OCI-LY7 (cell line): ENCODE data around the gene SGSM2. TPM values are rescaled to one million over a fixed set of nuclear protein-coding genes. Genes with fewer than 3 reads are reported as not detected.

Experiments
- BruUV-seq: library from RNA; stranded (reverse); fragments of 400-500 nt; replicated peaks from 2 replicates; lab custom pipeline; 2021; lab: Mats Ljungman, UMichigan
- CTCF ChIA-PET: fragments of 300-600 bp; sonication (Branson Sonifier 250); formaldehyde crosslinking; loops from one replicate; lab custom pipeline; 2022; ENCODE audit warnings: antibody characterized with exemption; ENCODE audit not compliant: unreplicated experiment; lab: Charles Lee
- POLR2A ChIA-PET: fragments of 300-600 bp; sonication (Branson Sonifier 250); formaldehyde crosslinking; loops from one replicate; lab custom pipeline; 2022; ENCODE audit warnings: antibody characterized with exemption; lab: Charles Lee
- DNase-seq: peaks from one replicate; pipeline ENCODE4 v3.0.0-alpha.2; 2015; ENCODE audit warnings: low spot score
- H2AFZ ChIP-seq: fragments of 200-600 bp; sonication (generic), shearing (Covaris generic); 2 replicates; pipeline ENCODE4 v1.6.1; 2014; ENCODE audit warnings: mild to moderate bottlenecking, antibody characterized with exemption, low read length, moderate library complexity
- H3K27ac ChIP-seq: fragments of 200-600 bp; sonication (generic); 2 replicates; pipeline ENCODE4 v1.5.1; 2014; ENCODE audit warnings: mixed run types, low read depth, mild to moderate bottlenecking, moderate library complexity, low read length, inconsistent platforms; ENCODE audit not compliant: poor library complexity, severe bottlenecking
- H3K36me3 ChIP-seq: fragments of 200-600 bp; sonication (generic); 2 replicates; pipeline ENCODE4 v1.6.1; 2014; ENCODE audit warnings: mild to moderate bottlenecking, antibody characterized with exemption, low read length, moderate library complexity, mixed read lengths; ENCODE audit not compliant: insufficient read depth
- H3K4me1 ChIP-seq: fragments of 200-600 bp; sonication (generic); 2 replicates; pipeline ENCODE4 v1.5.1; 2014; ENCODE audit warnings: mild to moderate bottlenecking, low read length; ENCODE audit not compliant: insufficient read depth, poor library complexity, severe bottlenecking
- H3K4me2 ChIP-seq: fragments of 200-600 bp; sonication (generic); 2 replicates; pipeline ENCODE4 v1.6.1; 2014; ENCODE audit warnings: mild to moderate bottlenecking, low read length
- H3K4me3 ChIP-seq: fragments of 200-600 bp; sonication (generic); 2 replicates; pipeline ENCODE4 v1.5.1; 2014; ENCODE audit warnings: mild to moderate bottlenecking, low read depth, low read length; ENCODE audit not compliant: poor library complexity, severe bottlenecking
- H3K79me2 ChIP-seq: fragments of 200-600 bp; sonication (generic); 2 replicates; pipeline ENCODE4 v1.6.1; 2016; ENCODE audit warnings: low read depth, mild to moderate bottlenecking, low read length, moderate library complexity, mixed read lengths; ENCODE audit not compliant: insufficient read depth
- H3K9me2 ChIP-seq: fragments of 200-600 bp; sonication (generic); 2 replicates; pipeline ENCODE4 v1.6.1; 2016; ENCODE audit warnings: mild to moderate bottlenecking, low read length, mixed read lengths; ENCODE audit not compliant: insufficient read depth
- H3K9me3 ChIP-seq: fragments of 200-600 bp; sonication (generic); 2 replicates; pipeline ENCODE4 v1.6.1; 2014; ENCODE audit warnings: mild to moderate bottlenecking, mixed run types, low read length, mixed read lengths
- H4K20me1 ChIP-seq: fragments of 200-600 bp; sonication (generic); 2 replicates; pipeline ENCODE4 v1.6.1; 2014; ENCODE audit warnings: mild to moderate bottlenecking, antibody characterized with exemption, low read length, moderate library complexity, mixed read lengths; ENCODE audit not compliant: insufficient read depth
- EZH2phosphoT487 ChIP-seq: fragments of 200-600 bp; sonication (generic); IDR thresholded peaks from 2 replicates; pipeline ENCODE4 v1.6.1; 2018; ENCODE audit warnings: low read depth, borderline replicate concordance, mild to moderate bottlenecking, mixed run types, antibody characterized with exemption, low read length, moderate library complexity, mixed read lengths
- intact Hi-C: fragments of 100-400 bp; cut with micrococcal nuclease; formaldehyde crosslinking; loops from one replicate; pipeline ENCODE4 v1.10.0; 2022; ENCODE audit not compliant: unreplicated experiment
- total RNA-seq, 2 experiments: library from RNA; depleted of rRNA in 1 of 2; stranded (reverse); fragments of >200 nt in 1 of 2; shearing (Covaris generic) in 1 of 2; gene quantifications; 2 replicates each; pipeline ENCODE4 v1.2.3, GENCODE V29; 2014 to 2022
- TF ChIP-seq, protein P1 (sequence below): fragments of 200-600 bp; sonication (generic); conservative IDR thresholded peaks from 2 replicates; pipeline ENCODE4 v1.5.1; 2014; ENCODE audit warnings: mild to moderate bottlenecking, antibody characterized with exemption, low read length, moderate library complexity, mixed read lengths

SGSM2 gene
- total RNA-seq, 2 experiments from 2014 or later = 44.0 to 50.6 TPM

DNA sequence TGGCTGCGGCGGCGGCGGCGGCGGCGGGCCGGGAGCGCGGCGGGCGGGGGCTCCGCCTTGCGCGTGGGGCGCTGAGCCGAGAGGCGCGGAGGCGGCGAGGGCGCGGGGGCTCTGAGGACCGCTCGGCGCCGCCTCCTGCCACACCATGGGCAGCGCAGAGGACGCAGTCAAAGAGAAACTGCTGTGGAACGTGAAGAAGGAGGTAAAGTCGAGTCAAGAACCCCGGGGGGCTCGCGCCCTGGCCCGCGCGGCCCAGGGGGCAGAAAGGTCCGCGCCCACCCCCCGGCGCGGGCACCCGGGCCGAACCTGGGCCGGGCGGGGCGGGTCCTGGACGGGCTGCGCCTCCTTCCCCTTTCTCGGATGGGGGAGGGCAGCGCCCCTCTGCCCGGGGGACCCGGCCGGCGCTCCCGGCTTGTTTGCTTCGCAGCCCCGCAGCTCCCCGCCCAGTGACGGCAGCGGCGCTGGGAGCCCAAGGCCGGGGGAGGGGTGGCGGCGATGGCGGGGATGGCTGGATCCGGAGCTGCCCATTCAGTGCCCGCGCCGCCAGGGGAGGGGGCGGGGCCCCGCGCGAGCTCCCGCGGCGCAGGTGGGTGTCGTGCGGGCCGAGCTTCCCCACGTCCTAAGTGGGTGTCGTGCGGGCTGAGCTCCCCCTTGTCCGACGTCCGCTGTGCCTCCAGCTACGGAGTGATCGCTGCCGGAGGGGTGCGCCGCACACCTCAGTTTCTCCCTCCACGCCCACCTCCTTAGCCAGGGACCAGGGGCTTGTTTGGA lies 428 bp downstream of the SGSM2 start:
- Histone ChIP-seq H2AFZ (peak overlapping the region; percentile 78; the same call in 1 of the 2 replicates), H3K9me2 (no peaks in the 10 kb centered on the region), H3K4me3 (peak overlapping the region; percentile 95), H3K4me2 (peak overlapping the region; percentile 97), H3K79me2 (peaks cover 35% of the 10 kb centered on the region), H3K27ac (no peak overlapping the region), H3K36me3 (peaks cover 33% of the 10 kb centered on the region), H3K9me3 (no peaks in the 10 kb centered on the region), H4K20me1 (peaks cover 10% of the 10 kb centered on the region; the same call in 1 of the 2 replicates), H3K4me1 (peaks cover 32% of the 10 kb centered on the region)
- intact Hi-C loops = loop anchor here (2.0 to 5.0 kb wide), 2 partner anchors 63 to 285 kb away; partner anchors contain the start of gene MNT
- POLR2A ChIA-PET = interaction anchor here (1.1 to 2.6 kb wide), 2 partner anchors 10 kb away, joined by 3 to 7 read pairs; no protein-coding TSS in a partner anchor
- DNase-seq = peak; percentile 28
- TF ChIP-seq, protein P1, sequence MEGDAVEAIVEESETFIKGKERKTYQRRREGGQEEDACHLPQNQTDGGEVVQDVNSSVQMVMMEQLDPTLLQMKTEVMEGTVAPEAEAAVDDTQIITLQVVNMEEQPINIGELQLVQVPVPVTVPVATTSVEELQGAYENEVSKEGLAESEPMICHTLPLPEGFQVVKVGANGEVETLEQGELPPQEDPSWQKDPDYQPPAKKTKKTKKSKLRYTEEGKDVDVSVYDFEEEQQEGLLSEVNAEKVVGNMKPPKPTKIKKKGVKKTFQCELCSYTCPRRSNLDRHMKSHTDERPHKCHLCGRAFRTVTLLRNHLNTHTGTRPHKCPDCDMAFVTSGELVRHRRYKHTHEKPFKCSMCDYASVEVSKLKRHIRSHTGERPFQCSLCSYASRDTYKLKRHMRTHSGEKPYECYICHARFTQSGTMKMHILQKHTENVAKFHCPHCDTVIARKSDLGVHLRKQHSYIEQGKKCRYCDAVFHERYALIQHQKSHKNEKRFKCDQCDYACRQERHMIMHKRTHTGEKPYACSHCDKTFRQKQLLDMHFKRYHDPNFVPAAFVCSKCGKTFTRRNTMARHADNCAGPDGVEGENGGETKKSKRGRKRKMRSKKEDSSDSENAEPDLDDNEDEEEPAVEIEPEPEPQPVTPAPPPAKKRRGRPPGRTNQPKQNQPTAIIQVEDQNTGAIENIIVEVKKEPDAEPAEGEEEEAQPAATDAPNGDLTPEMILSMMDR = 0 out of 2 replicates have a peak, but pooled peaks have one; percentile 7
- no peak for TF ChIP-seq EZH2phosphoT487
- BruUV-seq = no TSS peak
- CTCF ChIA-PET = no interaction called here

- H3K27ac ChIP-seq = no peak overlapping the region
- peak overlapping the region; percentile 78; the same call in 1 of the 2 replicates for H2AFZ ChIP-seq
- POLR2A ChIA-PET = interaction anchor here (1.1 kb wide), 1 partner anchor 10 kb away, joined by 3 read pairs; no protein-coding TSS in a partner anchor
- H3K79me2 ChIP-seq = peaks cover 29% of the 10 kb centered on the region
- no peak for TF ChIP-seq EZH2phosphoT487
- TF ChIP-seq, protein P1 = no peak
- no peaks in the 10 kb centered on the region for H3K9me3 ChIP-seq
- no TSS peak for BruUV-seq
- intact Hi-C loops = loop anchor here (5.0 kb wide), 1 partner anchor 286 kb away; no protein-coding TSS in a partner anchor
- DNase-seq = no peak
- peaks cover 32% of the 10 kb centered on the region for H3K4me1 ChIP-seq
- CTCF ChIA-PET = no interaction called here
- peaks cover 10% of the 10 kb centered on the region; the same call in 1 of the 2 replicates for H4K20me1 ChIP-seq
- peak overlapping the region; percentile 97 for H3K4me2 ChIP-seq
- peaks cover 28% of the 10 kb centered on the region for H3K36me3 ChIP-seq
- no peaks in the 10 kb centered on the region for H3K9me2 ChIP-seq
- peak overlapping the region; percentile 95 for H3K4me3 ChIP-seq
These were observed 985 bp downstream of the SGSM2 start for GRCh38 chr17:2338315-2338657.

DNA sequence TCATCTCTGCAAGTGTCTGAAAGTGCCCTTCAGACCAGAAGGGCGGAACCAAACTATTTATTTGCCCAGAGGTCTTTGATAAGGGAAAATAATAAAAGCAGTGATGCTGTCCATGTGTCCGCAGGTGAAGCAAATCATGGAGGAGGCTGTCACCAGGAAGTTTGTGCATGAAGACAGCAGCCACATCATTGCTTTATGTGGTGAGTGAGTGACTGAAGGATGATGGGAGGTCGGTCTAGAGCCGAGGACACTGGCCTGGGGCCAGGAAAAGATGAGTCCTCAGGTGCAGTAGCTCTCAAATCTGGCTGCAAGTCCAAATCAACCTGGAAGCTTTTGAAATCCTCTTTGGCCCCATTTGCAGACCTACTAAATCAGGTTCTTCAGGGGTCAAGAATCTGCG lies 6.1 kb downstream of the SGSM2 start:
- Histone ChIP-seq H3K9me2 (no peaks in the 10 kb centered on the region), H2AFZ (no peak overlapping the region), H3K4me2 (no peak overlapping the region), H3K79me2 (no peaks in the 10 kb centered on the region), H3K9me3 (no peaks in the 10 kb centered on the region), H3K4me3 (no peak overlapping the region), H3K27ac (no peak overlapping the region), H4K20me1 (no peaks in the 10 kb centered on the region), H3K4me1 (peaks cover 1% of the 10 kb centered on the region), H3K36me3 (no peaks in the 10 kb centered on the region)
- POLR2A ChIA-PET = no interaction called here
- DNase-seq = no peak
- BruUV-seq = no TSS peak
- TF ChIP-seq, protein P1 = no peak
- TF ChIP-seq EZH2phosphoT487 = no peak
- CTCF ChIA-PET = no interaction called here
- intact Hi-C loops = no loop called here
